ENCODE data around the gene NRF1. TPM values are rescaled to one million over a fixed set of nuclear protein-coding genes. Genes with fewer than 3 reads are reported as not detected.

Gene NRF1
- total and polyA plus RNA-seq, 2 of the 8 experiments (the other 6 are each of a cell fraction or from before 2014, with no cell fraction given): 18.2 to 21.4 TPM

DNA sequence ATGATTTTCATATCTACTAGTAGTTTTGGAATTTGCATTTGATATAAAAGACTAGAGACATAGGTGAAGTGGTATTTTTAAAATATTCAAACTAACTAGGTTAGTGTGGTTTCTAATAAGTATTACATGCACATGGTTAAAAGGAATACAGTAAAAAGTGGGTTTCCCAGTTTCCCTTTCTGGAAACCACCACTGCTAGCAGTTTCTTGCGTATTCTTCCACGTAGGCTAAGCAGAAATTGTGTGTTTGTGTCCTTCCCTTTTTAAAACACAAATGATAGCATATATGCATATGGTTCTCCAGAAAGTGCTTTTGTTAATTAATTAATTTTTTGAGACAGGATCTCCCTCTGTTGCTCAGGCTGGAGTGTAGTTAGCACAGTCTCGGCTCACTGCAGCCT lies 15.4 kb downstream of the NRF1 start (continued):
- TF ChIP-seq BACH1 (IDR thresholded peaks at IDR 0.05; ENCODE audit: low read length): no peak
- no peak for TF ChIP-seq GTF2F1 (IDR thresholded peaks at IDR 0.05; ENCODE audit: borderline replicate concordance, low read depth, low read length)
- TF ChIP-seq CTBP2 (IDR thresholded peaks at IDR 0.05; ENCODE audit: borderline replicate concordance, insufficient read depth, insufficient read length, low read length): no peak
- TF ChIP-seq CBX8 (IDR thresholded peaks at IDR 0.05; ENCODE audit: borderline replicate concordance, low read depth, low read length): no peak
